ENCODE measurements around the gene FAM110C. TPM values are rescaled to one million over a fixed set of nuclear protein-coding genes. Genes with fewer than 3 reads are reported as not detected.

The FAM110C gene
- total RNA-seq, 1 experiment from 2014 or later: 10.3 TPM

- TF ChIP-seq CTCF (IDR thresholded peaks at IDR 0.05; ENCODE audit: unreplicated experiment): no peak
- no peaks in the 10 kb centered on the region for H3K4me1 Mint-ChIP-seq (ENCODE audit: insufficient read depth, unreplicated experiment)
These were observed 39.5 kb upstream of the FAM110C start for GRCh38 chr2:85761-86160.

GRCh38 chr2:84121-84520, 37.8 kb upstream of the FAM110C start:
- ChIA-PET CTCF (interaction anchor here (0.8 to 1.0 kb wide), 2 partner anchors 9 to 65 kb away, joined by 4 to 5 read pairs; no protein-coding TSS in a partner anchor), POLR2A (interaction anchor here (0.8 to 1.2 kb wide), 2 partner anchors 12 to 50 kb away, joined by 3 to 4 read pairs; no protein-coding TSS in a partner anchor)
- H3K36me3 Mint-ChIP-seq (ENCODE audit: insufficient read depth, unreplicated experiment): no peaks in the 10 kb centered on the region
- no peaks in the 10 kb centered on the region for H3K4me1 Mint-ChIP-seq (ENCODE audit: insufficient read depth, unreplicated experiment)
- H3K27me3 Mint-ChIP-seq (ENCODE audit: insufficient read depth, unreplicated experiment): no peaks in the 10 kb centered on the region
- DNase-seq (ENCODE audit: unreplicated experiment): no peak
- H3K9me3 Mint-ChIP-seq (ENCODE audit: unreplicated experiment): no peaks in the 10 kb centered on the region
- no peak overlapping the region for H3K27ac Mint-ChIP-seq (ENCODE audit: low read depth, unreplicated experiment)
- intact Hi-C loops (cut with micrococcal nuclease): no loop called here
- no peak overlapping the region for H3K4me3 Mint-ChIP-seq (ENCODE audit: unreplicated experiment)
- no TSS peak for BruUV-seq (replicated peaks)
- no peak for TF ChIP-seq CTCF (IDR thresholded peaks at IDR 0.05; ENCODE audit: unreplicated experiment)

More at GRCh38 chr2:85761-86160, 39.5 kb upstream of the FAM110C start:
- H3K27me3 Mint-ChIP-seq (ENCODE audit: insufficient read depth, unreplicated experiment): no peaks in the 10 kb centered on the region
- H3K36me3 Mint-ChIP-seq (ENCODE audit: insufficient read depth, unreplicated experiment): no peaks in the 10 kb centered on the region
- H3K9me3 Mint-ChIP-seq (ENCODE audit: unreplicated experiment): no peaks in the 10 kb centered on the region
- no peak overlapping the region for H3K4me3 Mint-ChIP-seq (ENCODE audit: unreplicated experiment)
- ChIA-PET CTCF (interaction anchor here (0.7 to 1.2 kb wide), 4 partner anchors 10 to 57 kb away, joined by 3 to 4 read pairs (median 4); no protein-coding TSS in a partner anchor), POLR2A (interaction anchor here (1.6 kb wide), 1 partner anchor 40 kb away, joined by 3 read pairs; the partner anchor contains the start of gene FAM110C)
- no TSS peak for BruUV-seq (replicated peaks)
- H3K27ac Mint-ChIP-seq (ENCODE audit: low read depth, unreplicated experiment): no peak overlapping the region
- DNase-seq (ENCODE audit: unreplicated experiment): no peak
- intact Hi-C loops (cut with micrococcal nuclease): no loop called here

- POLR2A ChIA-PET: interaction anchor here (0.6 to 1.2 kb wide), 2 partner anchors 8 to 39 kb away, joined by 3 read pairs; no protein-coding TSS in a partner anchor
- no peak overlapping the region for H3K27ac Mint-ChIP-seq (ENCODE audit: low read depth, unreplicated experiment)
- H3K9me3 Mint-ChIP-seq (ENCODE audit: unreplicated experiment): no peaks in the 10 kb centered on the region
- no peaks in the 10 kb centered on the region for H3K27me3 Mint-ChIP-seq (ENCODE audit: insufficient read depth, unreplicated experiment)
- BruUV-seq (replicated peaks): no TSS peak
- CTCF ChIA-PET: interaction anchor here (0.5 kb wide), 1 partner anchor 91 kb away, joined by 3 read pairs; no protein-coding TSS in a partner anchor
- TF ChIP-seq CTCF (IDR thresholded peaks at IDR 0.05; ENCODE audit: unreplicated experiment): no peak
- no peak for DNase-seq (ENCODE audit: unreplicated experiment)
- no peak overlapping the region for H3K4me3 Mint-ChIP-seq (ENCODE audit: unreplicated experiment)
- H3K36me3 Mint-ChIP-seq (ENCODE audit: insufficient read depth, unreplicated experiment): no peaks in the 10 kb centered on the region
- no peaks in the 10 kb centered on the region for H3K4me1 Mint-ChIP-seq (ENCODE audit: insufficient read depth, unreplicated experiment)
- intact Hi-C loops (cut with micrococcal nuclease): no loop called here
These were observed 34.8 kb upstream of the FAM110C start for GRCh38 chr2:80971-81736.

GRCh38 chr2:80378-80777, 34.1 kb upstream of the FAM110C start:
- Mint-ChIP-seq H3K27me3 (ENCODE audit: insufficient read depth, unreplicated experiment) (no peaks in the 10 kb centered on the region), H3K4me3 (ENCODE audit: unreplicated experiment) (no peak overlapping the region), H3K36me3 (ENCODE audit: insufficient read depth, unreplicated experiment) (no peaks in the 10 kb centered on the region), H3K9me3 (ENCODE audit: unreplicated experiment) (no peaks in the 10 kb centered on the region), H3K4me1 (ENCODE audit: insufficient read depth, unreplicated experiment) (no peaks in the 10 kb centered on the region), H3K27ac (ENCODE audit: low read depth, unreplicated experiment) (no peak overlapping the region)
- DNase-seq (ENCODE audit: unreplicated experiment): no peak
- POLR2A ChIA-PET: interaction anchor here (1.2 kb wide), 1 partner anchor 40 kb away, joined by 3 read pairs; no protein-coding TSS in a partner anchor
- no TSS peak for BruUV-seq (replicated peaks)
- CTCF ChIA-PET: interaction anchor here (1.0 to 1.8 kb wide), 2 partner anchors 19 to 61 kb away, joined by 3 to 4 read pairs; no protein-coding TSS in a partner anchor
- TF ChIP-seq CTCF (IDR thresholded peaks at IDR 0.05; ENCODE audit: unreplicated experiment): no peak
- intact Hi-C loops (cut with micrococcal nuclease): no loop called here

All from MCF 10A (cell line).